Putamen (tissue), 1 donor: ENCODE data around the gene SAMD3.
"Not testable (repeated sequence)": the region's sequence is repeated elsewhere in the genome, so short reads cannot be mapped to it uniquely, and the experiment has no call there.

ENCODE experiments used
- DNase-seq: peaks from one replicate; pipeline ENCODE4 v3.0.0-alpha.2; 2016; ENCODE audit warnings: low spot score

Gene SAMD3

GRCh38 chr6:130222775-130223174 is at the start of gene SAMD3:
Gene SAMD3 (minus strand): TSS chr6:130222951. CDS start chr6:130215273, 7,678 bp downstream.
- DNase-seq: no peak

- no peak for DNase-seq
Observed at GRCh38 chr6:130269969-130270635, 47.4 kb upstream of the SAMD3 start.

- not testable (repeated sequence) for DNase-seq
Observed at GRCh38 chr6:130265553-130265952, 42.8 kb upstream of the SAMD3 start.

- no peak for DNase-seq
Observed at GRCh38 chr6:130262008-130262407, 39.3 kb upstream of the SAMD3 start.

GRCh38 chr6:130261558-130261957 is 38.8 kb upstream of the SAMD3 start:
- not testable (repeated sequence) for DNase-seq

GRCh38 chr6:130260614-130261241 is 38.0 kb upstream of the SAMD3 start:
- not testable (repeated sequence) for DNase-seq

GRCh38 chr6:130260050-130260462 is 37.3 kb upstream of the SAMD3 start:
- not testable (repeated sequence) for DNase-seq

- no peak for DNase-seq
Observed at GRCh38 chr6:130259557-130259956, 36.8 kb upstream of the SAMD3 start.

GRCh38 chr6:130259140-130259539 is 36.4 kb upstream of the SAMD3 start:
- no peak for DNase-seq

GRCh38 chr6:130252527-130253237 is 29.9 kb upstream of the SAMD3 start:
- DNase-seq: no peak

GRCh38 chr6:130245267-130245666 is 22.5 kb upstream of the SAMD3 start:
- no peak for DNase-seq

GRCh38 chr6:130244728-130245127 is 22.0 kb upstream of the SAMD3 start:
- no peak for DNase-seq

- DNase-seq: no peak
Observed at GRCh38 chr6:130240232-130240631, 17.5 kb upstream of the SAMD3 start.

GRCh38 chr6:130239755-130240154 is 17.0 kb upstream of the SAMD3 start:
- no peak for DNase-seq

GRCh38 chr6:130233330-130233729 is 10.6 kb upstream of the SAMD3 start:
- DNase-seq: no peak

- not testable (repeated sequence) for DNase-seq
Observed at GRCh38 chr6:130230531-130230930, 7.8 kb upstream of the SAMD3 start.

- no peak for DNase-seq
Observed at GRCh38 chr6:130229645-130230044, 6.9 kb upstream of the SAMD3 start.

- DNase-seq: no peak
Observed at GRCh38 chr6:130223508-130223907, 757 bp upstream of the SAMD3 start.

GRCh38 chr6:130218134-130218533 is 4.6 kb downstream of the SAMD3 start:
- DNase-seq: no peak

- DNase-seq: no peak
Observed at GRCh38 chr6:130216620-130217019, 6.1 kb downstream of the SAMD3 start.

- DNase-seq: no peak
Observed at GRCh38 chr6:130215526-130215925, 7.2 kb downstream of the SAMD3 start.

- DNase-seq: no peak
Observed at GRCh38 chr6:130212215-130212874, 10.4 kb downstream of the SAMD3 start.

- no peak for DNase-seq
Observed at GRCh38 chr6:130211691-130212090, 11.1 kb downstream of the SAMD3 start.
